ENCODE measurements around the gene DIAPH2.

Gene DIAPH2

GRCh38 chrX:96752781-96753180 lies 68.1 kb downstream of the DIAPH2 start:
- Mint-ChIP-seq H3K36me3 (no peaks in the 10 kb centered on the region), H3K27ac (no peak overlapping the region), H3K4me3 (no peak overlapping the region), H3K4me1 (no peaks in the 10 kb centered on the region), H3K9me3 (no peaks in the 10 kb centered on the region)
- no peak for ATAC-seq
- no peak for DNase-seq (ENCODE audit: low spot score in 2 of 2)

GRCh38 chrX:96753230-96753629 lies 68.6 kb downstream of the DIAPH2 start:
- H3K27ac Mint-ChIP-seq = no peak overlapping the region
- ATAC-seq (no peak), DNase-seq (ENCODE audit: low spot score in 2 of 2) (no peak)
- H3K4me3 Mint-ChIP-seq = no peak overlapping the region
- H3K9me3 Mint-ChIP-seq = no peaks in the 10 kb centered on the region
- H3K36me3 Mint-ChIP-seq = no peaks in the 10 kb centered on the region
- no peaks in the 10 kb centered on the region for H3K4me1 Mint-ChIP-seq

GRCh38 chrX:96756491-96756890 lies 71.8 kb downstream of the DIAPH2 start:
- no peaks in the 10 kb centered on the region for H3K9me3 Mint-ChIP-seq

GRCh38 chrX:96761566-96761965 lies 76.9 kb downstream of the DIAPH2 start:
- no peaks in the 10 kb centered on the region for H3K9me3 Mint-ChIP-seq
- no peak overlapping the region for H3K27ac Mint-ChIP-seq
- H3K4me3 Mint-ChIP-seq = no peak overlapping the region
- H3K36me3 Mint-ChIP-seq = no peaks in the 10 kb centered on the region
- DNase-seq (ENCODE audit: low spot score in 2 of 2) (no peak), ATAC-seq (no peak)
- peaks cover 11% of the 10 kb centered on the region for H3K4me1 Mint-ChIP-seq

More at GRCh38 chrX:96756491-96756890, 71.8 kb downstream of the DIAPH2 start:
- Mint-ChIP-seq H3K27ac (no peak overlapping the region), H3K4me1 (no peaks in the 10 kb centered on the region), H3K36me3 (no peaks in the 10 kb centered on the region), H3K4me3 (no peak overlapping the region)
- ATAC-seq = no peak
- no peak for DNase-seq (ENCODE audit: low spot score in 2 of 2)

- H3K4me3 Mint-ChIP-seq = no peak overlapping the region
- no peak for ATAC-seq
- H3K4me1 Mint-ChIP-seq = peaks cover 12% of the 10 kb centered on the region
- H3K9me3 Mint-ChIP-seq = no peaks in the 10 kb centered on the region
- no peak overlapping the region for H3K27ac Mint-ChIP-seq
- no peak for DNase-seq (ENCODE audit: low spot score in 2 of 2)
- H3K36me3 Mint-ChIP-seq = no peaks in the 10 kb centered on the region
These were observed 79.0 kb downstream of the DIAPH2 start for GRCh38 chrX:96763608-96764007.

GRCh38 chrX:96764864-96765263 lies 80.2 kb downstream of the DIAPH2 start:
- Mint-ChIP-seq H3K36me3 (no peaks in the 10 kb centered on the region), H3K9me3 (no peaks in the 10 kb centered on the region), H3K4me1 (peaks cover 17% of the 10 kb centered on the region), H3K27ac (no peak overlapping the region), H3K4me3 (no peak overlapping the region)
- DNase-seq (ENCODE audit: low spot score in 2 of 2) (no peak), ATAC-seq (no peak)

GRCh38 chrX:96770315-96770714 lies 85.7 kb downstream of the DIAPH2 start:
- H3K36me3 Mint-ChIP-seq = no peaks in the 10 kb centered on the region
- H3K4me3 Mint-ChIP-seq = no peak overlapping the region
- H3K4me1 Mint-ChIP-seq = peaks cover 7% of the 10 kb centered on the region
- no peak for ATAC-seq
- no peak for DNase-seq (ENCODE audit: low spot score in 2 of 2)
- H3K27ac Mint-ChIP-seq = no peak overlapping the region
- no peaks in the 10 kb centered on the region for H3K9me3 Mint-ChIP-seq

GRCh38 chrX:96771486-96771885 lies 86.8 kb downstream of the DIAPH2 start:
- no peak for DNase-seq (ENCODE audit: low spot score in 2 of 2)
- Mint-ChIP-seq H3K4me3 (no peak overlapping the region), H3K4me1 (peaks cover 7% of the 10 kb centered on the region), H3K27ac (no peak overlapping the region), H3K36me3 (no peaks in the 10 kb centered on the region), H3K9me3 (no peaks in the 10 kb centered on the region)
- no peak for ATAC-seq

GRCh38 chrX:96774116-96774515 lies 89.5 kb downstream of the DIAPH2 start:
- ATAC-seq (no peak), DNase-seq (ENCODE audit: low spot score in 2 of 2) (no peak)
- peaks cover under 1% of the 10 kb centered on the region for H3K4me1 Mint-ChIP-seq
- no peaks in the 10 kb centered on the region for H3K36me3 Mint-ChIP-seq
- H3K27ac Mint-ChIP-seq = no peak overlapping the region
- no peaks in the 10 kb centered on the region for H3K9me3 Mint-ChIP-seq
- H3K4me3 Mint-ChIP-seq = no peak overlapping the region

- ATAC-seq (no peak), DNase-seq (ENCODE audit: low spot score in 2 of 2) (no peak)
- Mint-ChIP-seq H3K4me1 (no peaks in the 10 kb centered on the region), H3K27ac (no peak overlapping the region), H3K36me3 (no peaks in the 10 kb centered on the region), H3K4me3 (no peak overlapping the region), H3K9me3 (no peaks in the 10 kb centered on the region)
These were observed 92.3 kb downstream of the DIAPH2 start for GRCh38 chrX:96776966-96777365.

GRCh38 chrX:96791559-96791958 lies 106.9 kb downstream of the DIAPH2 start:
- H3K4me1 Mint-ChIP-seq = no peaks in the 10 kb centered on the region
- no peak for ATAC-seq
- no peaks in the 10 kb centered on the region for H3K36me3 Mint-ChIP-seq

GRCh38 chrX:96792047-96792446 lies 107.4 kb downstream of the DIAPH2 start:
- no peak for DNase-seq (ENCODE audit: low spot score in 2 of 2)
- Mint-ChIP-seq H3K36me3 (no peaks in the 10 kb centered on the region), H3K4me1 (no peaks in the 10 kb centered on the region), H3K27ac (no peak overlapping the region), H3K4me3 (no peak overlapping the region), H3K9me3 (no peaks in the 10 kb centered on the region)
- no peak for ATAC-seq

More at GRCh38 chrX:96791559-96791958, 106.9 kb downstream of the DIAPH2 start:
- DNase-seq (ENCODE audit: low spot score in 2 of 2) = no peak
- no peaks in the 10 kb centered on the region for H3K9me3 Mint-ChIP-seq
- H3K4me3 Mint-ChIP-seq = no peak overlapping the region
- H3K27ac Mint-ChIP-seq = no peak overlapping the region

GRCh38 chrX:96798982-96799381 lies 114.3 kb downstream of the DIAPH2 start:
- no peak overlapping the region for H3K27ac Mint-ChIP-seq
- H3K36me3 Mint-ChIP-seq = no peaks in the 10 kb centered on the region
- no peak overlapping the region for H3K4me3 Mint-ChIP-seq
- no peaks in the 10 kb centered on the region for H3K9me3 Mint-ChIP-seq
- DNase-seq (ENCODE audit: low spot score in 2 of 2) (no peak), ATAC-seq (no peak)
- H3K4me1 Mint-ChIP-seq = peaks cover 7% of the 10 kb centered on the region

GRCh38 chrX:96807318-96807717 lies 122.7 kb downstream of the DIAPH2 start:
- H3K27ac Mint-ChIP-seq = no peak overlapping the region
- no peaks in the 10 kb centered on the region for H3K9me3 Mint-ChIP-seq
- DNase-seq (ENCODE audit: low spot score in 2 of 2) (no peak), ATAC-seq (no peak)
- H3K4me1 Mint-ChIP-seq = peaks cover 3% of the 10 kb centered on the region
- no peaks in the 10 kb centered on the region for H3K36me3 Mint-ChIP-seq
- H3K4me3 Mint-ChIP-seq = no peak overlapping the region

- H3K4me3 Mint-ChIP-seq = no peak overlapping the region
- DNase-seq (ENCODE audit: low spot score in 2 of 2) (no peak), ATAC-seq (no peak)
- no peaks in the 10 kb centered on the region for H3K9me3 Mint-ChIP-seq
- H3K4me1 Mint-ChIP-seq = peaks cover 4% of the 10 kb centered on the region
- H3K36me3 Mint-ChIP-seq = no peaks in the 10 kb centered on the region
- peak overlapping the region; percentile 20 for H3K27ac Mint-ChIP-seq
These were observed 136.3 kb downstream of the DIAPH2 start for GRCh38 chrX:96820935-96821334.

- Mint-ChIP-seq H3K36me3 (no peaks in the 10 kb centered on the region), H3K4me1 (no peaks in the 10 kb centered on the region), H3K9me3 (no peaks in the 10 kb centered on the region), H3K27ac (no peak overlapping the region), H3K4me3 (no peak overlapping the region)
- ATAC-seq (no peak), DNase-seq (ENCODE audit: low spot score in 2 of 2) (no peak)
These were observed 139.5 kb downstream of the DIAPH2 start for GRCh38 chrX:96824166-96824565.

- no peaks in the 10 kb centered on the region for H3K4me1 Mint-ChIP-seq
- no peaks in the 10 kb centered on the region for H3K9me3 Mint-ChIP-seq
- no peak overlapping the region for H3K4me3 Mint-ChIP-seq
- no peak for DNase-seq (ENCODE audit: low spot score in 2 of 2)
- H3K36me3 Mint-ChIP-seq = no peaks in the 10 kb centered on the region
- no peak overlapping the region for H3K27ac Mint-ChIP-seq
- no peak for ATAC-seq
These were observed 148.7 kb downstream of the DIAPH2 start for GRCh38 chrX:96833333-96833732.
